Calu3 (cell line): ENCODE results near the gene SMS. TPM values are rescaled to one million over a fixed set of nuclear protein-coding genes. Genes with fewer than 3 reads are reported as not detected.
A peak's percentile ranks its signal among the peaks of the same experiment; 100 is the strongest.

Source experiments
- BruUV-seq: library from RNA; stranded (reverse); fragments of 400-500 nt; replicated peaks from 2 replicates; lab custom pipeline; 2021; lab: Mats Ljungman, UMichigan
- CTCF ChIA-PET: fragments of 300-600 bp; sonication (Branson Sonifier 250); formaldehyde crosslinking; loops from one replicate; lab custom pipeline; 2022; ENCODE audit warnings: antibody characterized with exemption; lab: Charles Lee
- DNase-seq: peaks from one replicate; pipeline ENCODE4 v3.0.0; 2022
- H3K27ac Mint-ChIP-seq: one replicate; pipeline ENCODE4 v1.8.0; 2022; ENCODE audit warnings: mixed read lengths; ENCODE audit not compliant: unreplicated experiment
- H3K27me3 Mint-ChIP-seq: one replicate; pipeline ENCODE4 v1.8.0; 2022; ENCODE audit warnings: mixed read lengths; ENCODE audit not compliant: unreplicated experiment
- H3K36me3 Mint-ChIP-seq: one replicate; pipeline ENCODE4 v1.8.0; 2022; ENCODE audit warnings: mild to moderate bottlenecking, moderate library complexity, mixed read lengths; ENCODE audit not compliant: insufficient read depth, unreplicated experiment
- H3K4me1 Mint-ChIP-seq: one replicate; pipeline ENCODE4 v1.8.0; 2022; ENCODE audit warnings: mild to moderate bottlenecking, low read depth, mixed read lengths; ENCODE audit not compliant: unreplicated experiment
- H3K4me3 Mint-ChIP-seq: one replicate; pipeline ENCODE4 v1.8.0; 2022; ENCODE audit warnings: mild to moderate bottlenecking, low read depth, moderate library complexity, mixed read lengths; ENCODE audit not compliant: unreplicated experiment
- H3K9me3 Mint-ChIP-seq: one replicate; pipeline ENCODE4 v1.8.0; 2022; ENCODE audit warnings: low read depth, mixed read lengths; ENCODE audit not compliant: unreplicated experiment
- CTCF ChIP-seq: fragments of 200-600 bp; IDR thresholded peaks from one replicate; pipeline ENCODE4 v1.8.0; 2022; ENCODE audit warnings: antibody characterized with exemption; ENCODE audit not compliant: unreplicated experiment
- intact Hi-C: fragments of 100-400 bp; cut with micrococcal nuclease; formaldehyde crosslinking; loops from one replicate; pipeline ENCODE4 v1.10.0; 2022; ENCODE audit not compliant: unreplicated experiment
- total RNA-seq: library from RNA; stranded (reverse); gene quantifications from 2 replicates; pipeline ENCODE4 v1.2.3, GENCODE V29; 2022

SMS gene
- total RNA-seq, 1 experiment from 2014 or later = 225 TPM

GRCh38 chrX:21975242-21975641, 34.7 kb downstream of the SMS start:
- Mint-ChIP-seq H3K4me3 (no peak overlapping the region), H3K36me3 (peaks cover 53% of the 10 kb centered on the region), H3K27me3 (no peaks in the 10 kb centered on the region), H3K9me3 (no peaks in the 10 kb centered on the region), H3K27ac (peak overlapping the region; percentile 36), H3K4me1 (peaks cover 44% of the 10 kb centered on the region)
- DNase-seq = no peak
- CTCF ChIA-PET = interaction anchor here (0.5 to 1.2 kb wide), 4 partner anchors 11 to 1449 kb away, joined by 3 to 5 read pairs (median 3); partner anchors contain the start of gene MBTPS2
- BruUV-seq = no TSS peak
- TF ChIP-seq CTCF = no peak
- intact Hi-C loops = loop anchor here (10.0 kb wide), 1 partner anchor 230 kb away; no protein-coding TSS in a partner anchor

- CTCF ChIA-PET = interaction anchor here (0.5 to 1.2 kb wide), 4 partner anchors 12 to 1449 kb away, joined by 3 to 5 read pairs (median 3); partner anchors contain the start of gene MBTPS2
- no peak for TF ChIP-seq CTCF
- BruUV-seq = no TSS peak
- intact Hi-C loops = loop anchor here (10.0 kb wide), 1 partner anchor 231 kb away; no protein-coding TSS in a partner anchor
- no peaks in the 10 kb centered on the region for H3K9me3 Mint-ChIP-seq
- no peaks in the 10 kb centered on the region for H3K27me3 Mint-ChIP-seq
- H3K27ac Mint-ChIP-seq = peak overlapping the region; percentile 36
- no peak for DNase-seq
- H3K4me3 Mint-ChIP-seq = no peak overlapping the region
- peaks cover 53% of the 10 kb centered on the region for H3K36me3 Mint-ChIP-seq
- peaks cover 44% of the 10 kb centered on the region for H3K4me1 Mint-ChIP-seq
Measured at GRCh38 chrX:21975812-21976211, 35.3 kb downstream of the SMS start.

GRCh38 chrX:21978346-21978745, 37.8 kb downstream of the SMS start:
- no peaks in the 10 kb centered on the region for H3K27me3 Mint-ChIP-seq
- DNase-seq = no peak
- intact Hi-C loops = loop anchor here (10.0 kb wide), 1 partner anchor 234 kb away; no protein-coding TSS in a partner anchor
- TSS peak; percentile 9 for BruUV-seq
- CTCF ChIA-PET = interaction anchor here (0.7 kb wide), 1 partner anchor 32 kb away, joined by 3 read pairs; no protein-coding TSS in a partner anchor
- H3K4me1 Mint-ChIP-seq = peaks cover 24% of the 10 kb centered on the region
- H3K9me3 Mint-ChIP-seq = no peaks in the 10 kb centered on the region
- H3K27ac Mint-ChIP-seq = no peak overlapping the region
- TF ChIP-seq CTCF = no peak
- H3K4me3 Mint-ChIP-seq = no peak overlapping the region
- peaks cover 43% of the 10 kb centered on the region for H3K36me3 Mint-ChIP-seq

- no peak for DNase-seq
- Mint-ChIP-seq H3K4me3 (no peak overlapping the region), H3K27me3 (no peaks in the 10 kb centered on the region), H3K27ac (no peak overlapping the region), H3K36me3 (peaks cover 32% of the 10 kb centered on the region), H3K4me1 (no peaks in the 10 kb centered on the region), H3K9me3 (no peaks in the 10 kb centered on the region)
- CTCF ChIA-PET = no interaction called here
- no TSS peak for BruUV-seq
- TF ChIP-seq CTCF = no peak
- intact Hi-C loops = loop anchor here (10.0 kb wide), 2 partner anchors 762 to 1652 kb away; no protein-coding TSS in a partner anchor
Measured at GRCh38 chrX:21982311-21982710, 41.8 kb downstream of the SMS start.
